ENCODE results near the gene CYP24A1.

The CYP24A1 gene

GRCh38 chr20:54110457-54110856 is 63.3 kb downstream of the CYP24A1 start:
- DNase-seq, result peak in 1 of 5 experiments; percentile 41

- DNase-seq, result no peak
Observed at GRCh38 chr20:54110041-54110440, 63.7 kb downstream of the CYP24A1 start.

GRCh38 chr20:54108817-54109216 is 65.0 kb downstream of the CYP24A1 start:
- DNase-seq, result no peak

- DNase-seq, result no peak
Observed at GRCh38 chr20:54108326-54108642, 65.5 kb downstream of the CYP24A1 start.

- no peak for DNase-seq
Observed at GRCh38 chr20:54107600-54108325, 66.0 kb downstream of the CYP24A1 start.

GRCh38 chr20:54107181-54107580 is 66.6 kb downstream of the CYP24A1 start:
- DNase-seq, result no peak

GRCh38 chr20:54106162-54106561 is 67.6 kb downstream of the CYP24A1 start:
- no peak for DNase-seq

GRCh38 chr20:54105653-54106052 is 68.1 kb downstream of the CYP24A1 start:
- no peak for DNase-seq

GRCh38 chr20:54104781-54105180 is 69.0 kb downstream of the CYP24A1 start:
- DNase-seq, result no peak

GRCh38 chr20:54103762-54104600 is 69.8 kb downstream of the CYP24A1 start:
- no peak for DNase-seq

Data from T-helper 2 cell (primary cell).